Breast epithelium (tissue), 3 donors: ENCODE measurements around the gene NR0B1.

Experiments
- CTCF ChIP-seq, 3 donors: fragments of 450-650 bp; IDR thresholded peaks; one replicate each; pipeline ENCODE4 v1.5.1; 2016 to 2017; ENCODE audit warnings: antibody characterized with exemption in 3 of 3, mild to moderate bottlenecking in 3 of 3, moderate library complexity in 3 of 3
- POLR2A ChIP-seq: fragments of 450-650 bp; IDR thresholded peaks from one replicate; pipeline ENCODE4 v1.6.1; 2016; ENCODE audit warnings: antibody characterized with exemption, mild to moderate bottlenecking, moderate library complexity
- POLR2AphosphoS5 ChIP-seq, 3 donors: sonication (generic); formaldehyde crosslinking; IDR thresholded peaks; one replicate each; pipeline ENCODE4 v1.6.1; 2017; ENCODE audit warnings: antibody characterized with exemption in 3 of 3

- TF ChIP-seq CTCF (IDR thresholded peaks at IDR 0.05) = no peak
- TF ChIP-seq POLR2AphosphoS5 (IDR thresholded peaks at IDR 0.05) = no peak
- TF ChIP-seq POLR2A = no peak
Measured at GRCh38 chrX:30262763-30263162, 46.4 kb downstream of the NR0B1 start.
